Adipocyte (in vitro differentiated cells): ENCODE results near the gene ARHGAP42.
A peak's percentile ranks its signal among the peaks of the same experiment; 100 is the strongest.

ENCODE experiments used
- DNase-seq: peaks from one replicate; pipeline ENCODE4 v3.0.0-alpha.2; 2015; ENCODE audit warnings: low read depth
- H3K27me3 ChIP-seq: replicated peaks from 2 replicates; pipeline ENCODE4 v1.7.0; 2013; ENCODE audit warnings: mild to moderate bottlenecking, low read length, moderate library complexity; ENCODE audit not compliant: control insufficient read depth, insufficient read depth
- H3K36me3 ChIP-seq: 2 replicates; pipeline ENCODE4 v1.7.0; 2013; ENCODE audit warnings: low read length, mild to moderate bottlenecking, moderate library complexity; ENCODE audit not compliant: control insufficient read depth, insufficient read depth, severe bottlenecking
- H3K4me1 ChIP-seq: 2 replicates; pipeline ENCODE4 v1.7.0; 2013; ENCODE audit warnings: mild to moderate bottlenecking, low read length, moderate library complexity; ENCODE audit not compliant: control insufficient read depth, insufficient read depth
- H3K4me3 ChIP-seq: 2 replicates; pipeline ENCODE4 v1.7.0; 2013; ENCODE audit warnings: mild to moderate bottlenecking, low read length, moderate library complexity
- H3K9ac ChIP-seq: 2 replicates; pipeline ENCODE4 v1.7.0; 2013; ENCODE audit warnings: mild to moderate bottlenecking, low read length, moderate library complexity
- H3K9me3 ChIP-seq: 2 replicates; pipeline ENCODE4 v1.7.0; 2013; ENCODE audit warnings: mild to moderate bottlenecking, low read length, moderate library complexity; ENCODE audit not compliant: control insufficient read depth

Gene ARHGAP42

DNA sequence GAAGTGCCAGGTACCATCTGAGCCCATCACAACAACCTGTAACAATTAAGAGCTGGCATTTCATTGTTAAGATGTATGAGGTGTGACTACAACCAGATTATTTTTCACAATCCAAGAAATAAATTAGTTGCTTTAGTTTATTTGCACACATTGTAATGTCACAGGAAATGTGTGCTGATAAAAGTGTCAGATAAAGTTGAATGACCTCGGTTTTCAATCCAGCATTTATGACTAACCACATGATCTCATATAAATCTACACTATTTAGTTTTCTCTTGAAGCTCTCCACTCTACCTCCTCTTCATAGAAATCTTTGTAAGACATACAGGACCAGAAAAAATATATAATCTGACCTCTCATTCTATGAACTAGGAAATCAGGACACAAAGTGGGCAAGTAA lies 276.3 kb downstream of the ARHGAP42 start:
- no peaks in the 10 kb centered on the region for H3K9me3 ChIP-seq

GRCh38 chr11:100964435-100964834 lies 277.3 kb downstream of the ARHGAP42 start:
- H3K36me3 ChIP-seq: peaks cover 6% of the 10 kb centered on the region
- peaks cover 7% of the 10 kb centered on the region for H3K4me1 ChIP-seq
- DNase-seq: peak; percentile 7

More for the DNA sequence above, 276.3 kb downstream of the ARHGAP42 start:
- peaks cover 6% of the 10 kb centered on the region for H3K36me3 ChIP-seq
- H3K4me1 ChIP-seq: peaks cover 7% of the 10 kb centered on the region
- H3K27me3 ChIP-seq: no peaks in the 10 kb centered on the region
- no peak overlapping the region for H3K4me3 ChIP-seq
- no peak for DNase-seq
- H3K9ac ChIP-seq: no peak overlapping the region

DNA sequence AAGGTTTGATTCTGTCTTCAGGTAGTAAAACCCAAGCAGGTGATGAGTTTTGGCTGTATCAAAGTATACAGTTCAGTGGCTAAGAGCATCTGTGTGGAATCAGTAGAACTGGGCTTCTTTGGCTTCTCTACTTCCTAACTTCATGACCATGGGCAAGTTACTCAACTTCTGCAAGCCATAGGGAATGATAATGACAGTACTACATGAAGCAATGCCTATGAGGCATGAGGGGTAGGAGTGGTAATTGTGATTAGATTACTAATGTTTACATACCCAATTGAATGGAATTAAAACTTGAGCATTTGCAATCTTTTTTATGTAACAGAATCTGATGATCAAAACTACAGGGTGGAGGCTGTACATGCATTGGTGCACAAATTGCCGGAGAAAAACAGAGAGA lies 278.3 kb downstream of the ARHGAP42 start:
- Histone ChIP-seq H3K36me3 (peaks cover 6% of the 10 kb centered on the region), H3K4me1 (peaks cover 7% of the 10 kb centered on the region), H3K9me3 (peaks cover 11% of the 10 kb centered on the region), H3K4me3 (no peak overlapping the region), H3K27me3 (no peaks in the 10 kb centered on the region), H3K9ac (no peak overlapping the region)
- DNase-seq: no peak

More at GRCh38 chr11:100964435-100964834, 277.3 kb downstream of the ARHGAP42 start:
- Histone ChIP-seq H3K27me3 (no peaks in the 10 kb centered on the region), H3K9me3 (peaks cover 8% of the 10 kb centered on the region), H3K9ac (no peak overlapping the region), H3K4me3 (no peak overlapping the region)

- H3K4me1 ChIP-seq: peaks cover 7% of the 10 kb centered on the region
- H3K9me3 ChIP-seq: peaks cover 11% of the 10 kb centered on the region
- H3K9ac ChIP-seq: no peak overlapping the region
- H3K27me3 ChIP-seq: no peaks in the 10 kb centered on the region
- no peak overlapping the region for H3K4me3 ChIP-seq
- no peak for DNase-seq
- H3K36me3 ChIP-seq: peaks cover 6% of the 10 kb centered on the region
Observed at GRCh38 chr11:100966366-100966765, 279.3 kb downstream of the ARHGAP42 start.

DNA sequence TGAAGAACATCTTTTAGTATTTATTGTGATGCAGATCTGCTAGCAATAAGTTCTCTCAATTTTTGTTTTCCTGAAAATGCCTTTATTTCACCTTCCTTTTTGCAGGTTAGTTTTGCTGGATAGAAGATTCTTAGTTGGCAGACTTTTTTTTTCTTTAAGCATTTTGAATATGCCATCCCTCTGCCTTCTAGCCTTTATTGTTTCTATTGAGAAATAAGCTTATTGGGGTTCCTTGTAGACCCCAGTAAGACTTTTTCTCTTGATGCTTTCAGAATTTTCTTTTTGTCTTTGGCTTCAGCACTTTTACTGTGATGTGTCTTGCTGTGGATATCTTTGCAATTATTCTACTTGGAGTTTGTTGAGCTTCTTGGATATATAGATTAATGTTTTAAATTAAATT lies 281.9 kb downstream of the ARHGAP42 start:
- no peak overlapping the region for H3K4me3 ChIP-seq
- H3K4me1 ChIP-seq: peaks cover 7% of the 10 kb centered on the region
- H3K27me3 ChIP-seq: no peaks in the 10 kb centered on the region
- DNase-seq: no peak
- no peak overlapping the region for H3K9ac ChIP-seq
- H3K9me3 ChIP-seq: peaks cover 11% of the 10 kb centered on the region
- H3K36me3 ChIP-seq: no peaks in the 10 kb centered on the region

GRCh38 chr11:100970283-100971164 lies 283.4 kb downstream of the ARHGAP42 start:
- no peaks in the 10 kb centered on the region for H3K4me1 ChIP-seq
- no peaks in the 10 kb centered on the region for H3K27me3 ChIP-seq
- no peaks in the 10 kb centered on the region for H3K36me3 ChIP-seq
- no peak overlapping the region for H3K4me3 ChIP-seq
- H3K9me3 ChIP-seq: peaks cover 11% of the 10 kb centered on the region
- no peak for DNase-seq
- no peak overlapping the region for H3K9ac ChIP-seq

DNA sequence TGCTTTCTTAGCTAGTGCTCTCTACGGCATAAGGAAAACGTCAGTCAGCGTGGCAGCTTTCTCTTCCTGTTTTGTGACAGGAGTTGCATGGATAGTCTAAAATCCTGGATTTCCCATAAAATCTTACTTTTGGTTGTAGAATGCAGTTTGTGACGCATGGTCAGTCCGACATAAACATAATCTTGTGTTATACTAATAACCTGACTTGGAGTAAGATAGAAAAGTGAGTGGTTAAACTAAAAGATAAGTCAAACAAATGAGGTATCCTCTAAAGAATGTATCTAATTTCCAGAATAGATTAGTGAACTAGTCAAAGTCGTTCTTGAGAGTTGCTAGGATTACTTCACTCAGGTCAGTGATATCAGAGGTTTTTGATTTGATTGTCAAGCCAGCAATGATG lies 285.0 kb downstream of the ARHGAP42 start:
- Histone ChIP-seq H3K4me3 (no peak overlapping the region), H3K27me3 (no peaks in the 10 kb centered on the region), H3K36me3 (peaks cover 14% of the 10 kb centered on the region), H3K4me1 (no peaks in the 10 kb centered on the region), H3K9ac (no peak overlapping the region), H3K9me3 (peaks cover 11% of the 10 kb centered on the region)
- DNase-seq: no peak

GRCh38 chr11:100978442-100978841 lies 291.4 kb downstream of the ARHGAP42 start:
- H3K9ac ChIP-seq: no peak overlapping the region
- no peaks in the 10 kb centered on the region for H3K27me3 ChIP-seq
- DNase-seq: no peak
- H3K9me3 ChIP-seq: no peaks in the 10 kb centered on the region
- H3K4me3 ChIP-seq: no peak overlapping the region
- H3K4me1 ChIP-seq: no peaks in the 10 kb centered on the region
- peaks cover 26% of the 10 kb centered on the region for H3K36me3 ChIP-seq

DNA sequence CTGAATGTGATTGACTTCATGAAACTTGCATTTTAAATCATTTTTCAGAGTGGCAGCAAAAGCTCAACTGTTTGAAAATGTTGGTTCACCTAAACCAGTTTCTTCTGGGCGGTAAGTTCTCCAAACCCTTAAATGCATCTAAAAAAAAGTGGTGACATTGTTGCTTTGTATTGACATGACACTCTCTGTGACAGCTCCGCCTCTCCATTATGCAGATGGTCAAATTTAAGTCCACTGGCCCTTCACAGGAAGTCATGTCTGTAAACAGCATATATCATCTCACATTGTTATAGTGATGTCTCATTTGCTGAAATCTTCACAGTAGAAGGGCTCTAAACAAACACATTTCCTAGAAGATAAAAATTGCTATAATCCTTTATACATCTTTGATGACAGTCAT lies 291.9 kb downstream of the ARHGAP42 start:
- Histone ChIP-seq H3K36me3 (peaks cover 26% of the 10 kb centered on the region), H3K4me1 (no peaks in the 10 kb centered on the region)
- DNase-seq: no peak

GRCh38 chr11:100980156-100980555 lies 293.1 kb downstream of the ARHGAP42 start:
- H3K9ac ChIP-seq: no peak overlapping the region
- H3K9me3 ChIP-seq: no peaks in the 10 kb centered on the region
- H3K27me3 ChIP-seq: no peaks in the 10 kb centered on the region
- peaks cover 26% of the 10 kb centered on the region for H3K36me3 ChIP-seq
- peak; percentile 19 for DNase-seq
- no peaks in the 10 kb centered on the region for H3K4me1 ChIP-seq
- H3K4me3 ChIP-seq: no peak overlapping the region

More for the DNA sequence above, 291.9 kb downstream of the ARHGAP42 start:
- Histone ChIP-seq H3K9ac (no peak overlapping the region), H3K9me3 (no peaks in the 10 kb centered on the region), H3K4me3 (no peak overlapping the region), H3K27me3 (no peaks in the 10 kb centered on the region)

DNA sequence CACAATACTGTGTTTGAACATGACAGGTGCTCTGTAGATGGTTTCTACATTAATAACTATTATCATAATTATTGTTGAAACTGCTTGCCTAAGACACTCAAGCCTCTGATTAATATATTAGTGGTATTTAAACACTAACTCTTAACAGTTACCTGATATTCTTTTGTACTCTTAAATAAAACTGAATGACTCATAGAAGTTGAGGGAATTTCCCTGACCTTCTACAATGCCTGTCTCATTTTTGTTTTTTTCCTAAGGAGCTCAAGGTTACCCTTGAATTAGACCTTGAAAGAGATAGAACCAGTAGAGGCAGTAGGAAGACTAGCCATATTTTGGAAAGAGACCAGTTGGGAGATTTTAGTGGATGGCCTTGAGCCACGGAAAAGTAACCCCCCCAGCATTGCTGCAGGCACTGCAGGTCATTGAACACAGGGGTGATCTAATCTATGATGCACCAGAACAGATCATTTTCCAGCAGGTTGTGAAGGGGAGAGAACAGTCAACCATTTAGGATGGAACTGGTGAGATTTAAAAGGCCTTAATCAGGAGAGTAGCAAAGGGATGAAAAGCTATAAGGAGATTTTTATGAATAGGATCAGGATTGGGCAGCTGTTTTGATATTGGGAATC lies 294.2 kb downstream of the ARHGAP42 start:
- no peak for DNase-seq
- no peak overlapping the region for H3K4me3 ChIP-seq
- no peaks in the 10 kb centered on the region for H3K27me3 ChIP-seq
- peaks cover 19% of the 10 kb centered on the region for H3K36me3 ChIP-seq
- H3K9ac ChIP-seq: no peak overlapping the region
- H3K4me1 ChIP-seq: no peaks in the 10 kb centered on the region
- H3K9me3 ChIP-seq: no peaks in the 10 kb centered on the region
